Measurements from ENCODE around the gene TUBB2B. TPM values are rescaled to one million over a fixed set of nuclear protein-coding genes. Genes with fewer than 3 reads are reported as not detected.

Gene TUBB2B
- total and polyA plus RNA-seq, 2 donors (not counting 3 experiments of a cell fraction or from before 2014, with no cell fraction given) = 5.1 to 8.3 TPM

GRCh38 chr6:3233904-3234303 lies 6.5 kb upstream of the TUBB2B start:
- FAIRE-seq (no peak), DNase-seq (ENCODE audit: low read depth, low spot score) (no peak)
- intact Hi-C loops (cut with micrococcal nuclease) (no loop called here), dilution Hi-C loops (cut with MboI; ENCODE audit: extremely low pct_ligation_motif_present, low sequenced_read_pairs) (no loop called here)
- Histone ChIP-seq H3K4me2 (ENCODE audit: insufficient read depth, low read length) (no peak overlapping the region), H3K27me3 (ENCODE audit: control insufficient read depth in 2 of 2, insufficient read depth in 2 of 2, low read length in 2 of 2) (peaks cover 61 to 79% of the 10 kb centered on the region in 2 experiments), H2AFZ (ENCODE audit: low read depth, low read length) (no peak overlapping the region), H3K4me1 (ENCODE audit: control insufficient read depth, extremely low read depth, insufficient read depth, low read length) (peaks cover 15% of the 10 kb centered on the region), H3K4me3 (replicated peaks in 1 of 3; ENCODE audit: insufficient read depth in 1 of 3, low read depth in 1 of 3, low read length in 3 of 3) (no peak overlapping the region), H3K27ac (ENCODE audit: insufficient read depth, low read depth, low read length) (no peak overlapping the region), H3K9me3 (replicated peaks; ENCODE audit: control insufficient read depth, insufficient read depth, low read length) (no peaks in the 10 kb centered on the region), H3K36me3 (ENCODE audit: control insufficient read depth in 2 of 2, extremely low read depth in 1 of 2, insufficient read depth in 2 of 2, low read length in 2 of 2) (no peaks in the 10 kb centered on the region), H3K9ac (replicated peaks; ENCODE audit: extremely low read depth, insufficient read depth, low read length) (no peak overlapping the region), H3K79me2 (ENCODE audit: control insufficient read depth, insufficient read depth, low read length) (no peaks in the 10 kb centered on the region), H4K20me1 (replicated peaks; ENCODE audit: control insufficient read depth, extremely low read depth, insufficient read depth, low read length) (no peaks in the 10 kb centered on the region), H3K9me1 (replicated peaks; ENCODE audit: control insufficient read depth, extremely low read depth, insufficient read depth, low read length) (no peaks in the 10 kb centered on the region)
- ChIA-PET CTCF (interaction anchor here (1.4 kb wide), 1 partner anchor 18 kb away, joined by 6 read pairs; no protein-coding TSS in a partner anchor), POLR2A (no interaction called here)
- TF ChIP-seq EZH2 (IDR thresholded peaks at IDR 0.05; ENCODE audit: borderline replicate concordance, low read depth, low read length, severe bottlenecking) (no peak), MAX (IDR thresholded peaks at IDR 0.05; ENCODE audit: insufficient read depth, insufficient read length) (no peak), JUN (IDR thresholded peaks at IDR 0.05; ENCODE audit: borderline replicate concordance, insufficient read depth, insufficient read length, low read depth) (no peak), CTCF (IDR thresholded peaks at IDR 0.05; ENCODE audit: extremely low read depth in 1 of 2, insufficient read depth in 1 of 2, low read depth in 1 of 2, low read length in 2 of 2) (no peak), GATA2 (IDR thresholded peaks at IDR 0.05; ENCODE audit: insufficient read depth, insufficient read length, low read depth, low read length) (no peak), POLR2AphosphoS5 (IDR thresholded peaks at IDR 0.05; ENCODE audit: insufficient read depth, low read depth, low read length) (no peak), MYC (IDR thresholded peaks at IDR 0.05; ENCODE audit: low read depth, low read length) (no peak), FOS (IDR thresholded peaks at IDR 0.05; ENCODE audit: borderline replicate concordance, insufficient read depth, low read length) (no peak)
- BruUV-seq (replicated peaks) = no TSS peak
